ENCODE data around the gene NTMT2.

Gene NTMT2

DNA sequence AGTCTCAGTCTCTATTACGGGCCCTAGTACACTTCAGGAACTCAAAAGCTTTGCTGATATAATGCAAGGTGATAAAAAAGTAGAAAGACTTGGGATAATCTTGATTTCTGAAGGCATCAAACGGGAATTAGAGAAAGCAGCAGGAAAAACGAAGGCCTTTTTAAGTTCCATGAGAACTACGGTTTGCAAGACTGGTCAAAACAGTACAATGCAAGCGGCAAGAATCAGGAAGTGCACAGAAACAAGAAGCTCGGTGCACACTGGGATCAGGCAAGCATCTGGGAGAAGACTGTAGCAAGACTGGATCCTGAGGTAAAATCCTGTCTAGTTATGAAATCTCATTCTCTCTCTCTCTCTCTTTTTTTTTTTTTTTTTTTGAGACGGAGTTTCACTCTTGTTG lies 28.6 kb downstream of the NTMT2 start:
- TF ChIP-seq, protein P1, sequence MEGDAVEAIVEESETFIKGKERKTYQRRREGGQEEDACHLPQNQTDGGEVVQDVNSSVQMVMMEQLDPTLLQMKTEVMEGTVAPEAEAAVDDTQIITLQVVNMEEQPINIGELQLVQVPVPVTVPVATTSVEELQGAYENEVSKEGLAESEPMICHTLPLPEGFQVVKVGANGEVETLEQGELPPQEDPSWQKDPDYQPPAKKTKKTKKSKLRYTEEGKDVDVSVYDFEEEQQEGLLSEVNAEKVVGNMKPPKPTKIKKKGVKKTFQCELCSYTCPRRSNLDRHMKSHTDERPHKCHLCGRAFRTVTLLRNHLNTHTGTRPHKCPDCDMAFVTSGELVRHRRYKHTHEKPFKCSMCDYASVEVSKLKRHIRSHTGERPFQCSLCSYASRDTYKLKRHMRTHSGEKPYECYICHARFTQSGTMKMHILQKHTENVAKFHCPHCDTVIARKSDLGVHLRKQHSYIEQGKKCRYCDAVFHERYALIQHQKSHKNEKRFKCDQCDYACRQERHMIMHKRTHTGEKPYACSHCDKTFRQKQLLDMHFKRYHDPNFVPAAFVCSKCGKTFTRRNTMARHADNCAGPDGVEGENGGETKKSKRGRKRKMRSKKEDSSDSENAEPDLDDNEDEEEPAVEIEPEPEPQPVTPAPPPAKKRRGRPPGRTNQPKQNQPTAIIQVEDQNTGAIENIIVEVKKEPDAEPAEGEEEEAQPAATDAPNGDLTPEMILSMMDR (IDR thresholded peaks at IDR 0.05; ENCODE audit: extremely low read depth, missing control alignments) = no peak
- no peak for DNase-seq (ENCODE audit: low spot score)

DNA sequence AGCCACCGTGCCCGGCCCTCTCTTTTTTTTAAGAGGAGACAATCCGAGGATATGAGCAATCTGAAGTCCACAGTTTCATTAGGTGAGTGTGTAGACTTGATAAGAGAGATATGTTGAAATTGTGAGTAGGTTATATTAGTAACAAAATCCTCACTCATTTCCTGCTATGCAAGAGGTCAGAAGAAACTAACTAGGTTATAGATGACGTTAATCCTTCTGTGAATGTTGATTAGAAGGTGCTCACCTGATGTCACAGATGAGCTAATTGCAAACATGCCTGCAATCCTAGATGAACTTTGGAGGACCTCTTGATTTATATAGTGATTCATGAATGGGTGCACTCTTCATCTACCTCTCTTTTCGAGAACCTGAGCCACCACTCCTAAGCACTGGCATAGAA lies 29.3 kb downstream of the NTMT2 start:
- no peak for DNase-seq (ENCODE audit: low spot score)
- TF ChIP-seq, protein P1 (IDR thresholded peaks at IDR 0.05; ENCODE audit: extremely low read depth, missing control alignments) = no peak

DNA sequence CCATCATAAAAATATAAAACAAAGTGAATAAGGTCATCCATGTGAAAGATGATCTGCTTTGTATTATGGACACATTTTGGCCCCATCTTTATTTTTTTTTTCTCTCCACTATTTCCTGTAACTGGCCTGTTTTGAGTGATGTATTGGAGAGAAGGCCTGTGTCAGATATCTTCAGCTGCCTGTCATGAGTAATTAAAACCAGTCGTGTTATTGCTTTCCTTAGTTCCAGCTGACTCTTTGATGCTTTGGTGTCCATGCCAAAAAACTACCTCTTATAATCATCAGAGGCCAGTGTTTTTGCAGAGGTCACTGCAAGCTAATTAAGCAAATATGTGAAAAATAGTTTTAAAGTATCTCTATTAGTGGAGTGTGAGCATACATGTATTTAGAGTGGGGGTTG lies 29.7 kb downstream of the NTMT2 start:
- TF ChIP-seq, protein P1 (IDR thresholded peaks at IDR 0.05; ENCODE audit: extremely low read depth, missing control alignments) = no peak
- DNase-seq (ENCODE audit: low spot score) = no peak

DNA sequence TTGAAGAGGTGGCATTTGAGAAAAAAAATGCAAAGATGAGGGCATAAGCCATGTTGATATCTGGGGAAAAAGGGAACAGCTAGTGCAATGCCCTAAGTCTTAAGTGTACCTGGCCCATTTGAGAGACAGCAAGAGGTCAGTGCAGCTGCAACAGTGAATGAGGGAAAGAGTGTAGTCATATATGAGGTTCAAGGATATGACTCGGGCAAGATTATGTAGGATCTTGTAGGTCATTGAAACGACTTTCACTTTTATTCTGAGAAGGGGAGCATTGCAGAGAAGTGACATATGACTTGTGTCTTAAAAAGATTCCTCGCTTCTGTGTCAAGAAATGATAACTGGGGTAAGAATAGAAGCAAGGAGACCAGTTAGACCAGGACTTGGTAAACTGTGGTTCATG lies 31.0 kb downstream of the NTMT2 start:
- DNase-seq (ENCODE audit: low spot score) = no peak
- TF ChIP-seq, protein P1 (IDR thresholded peaks at IDR 0.05; ENCODE audit: extremely low read depth, missing control alignments) = no peak

DNA sequence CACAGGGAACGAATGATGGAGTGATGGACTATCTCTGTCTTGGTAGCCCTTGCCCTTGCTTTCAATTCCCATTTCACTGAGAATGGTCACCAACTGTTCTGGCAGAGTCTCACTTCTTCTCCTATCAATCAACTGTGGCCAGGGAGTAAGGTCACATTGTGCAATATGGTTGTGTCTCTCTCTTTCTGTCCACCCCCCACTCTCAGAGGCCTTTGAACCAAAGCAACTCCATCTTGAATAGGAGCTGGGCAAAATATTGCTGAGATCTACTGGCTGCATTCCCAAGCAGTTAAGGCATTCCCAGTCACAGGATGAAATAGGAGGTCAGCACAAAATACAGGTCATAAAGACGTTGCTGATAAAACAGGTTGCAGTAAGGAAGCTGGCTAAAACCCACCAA lies 36.7 kb downstream of the NTMT2 start:
- TF ChIP-seq, protein P1 (IDR thresholded peaks at IDR 0.05; ENCODE audit: extremely low read depth, missing control alignments) = no peak
- no peak for DNase-seq (ENCODE audit: low spot score)

DNA sequence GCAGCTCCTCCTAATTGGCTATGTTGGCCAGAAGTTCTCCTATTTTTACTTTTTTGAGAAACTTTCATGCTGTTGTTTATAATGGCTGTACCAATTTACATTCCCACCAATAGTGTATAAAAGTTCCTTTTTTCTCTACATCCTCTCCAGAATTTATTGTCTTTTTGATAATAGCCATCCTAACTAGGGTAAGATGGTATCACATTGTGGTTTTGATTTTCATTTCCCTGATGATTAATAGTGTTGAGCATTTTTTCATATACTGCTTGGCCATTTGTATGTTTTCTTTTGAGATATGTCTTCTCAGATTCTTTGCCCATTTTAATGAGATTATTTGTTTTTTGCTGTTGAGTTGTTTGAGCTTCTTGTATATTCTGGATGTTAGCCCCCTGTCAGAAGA lies 46.8 kb downstream of the NTMT2 start:
- DNase-seq (ENCODE audit: low spot score) = no peak
- TF ChIP-seq, protein P1 (IDR thresholded peaks at IDR 0.05; ENCODE audit: extremely low read depth, missing control alignments) = no peak

DNA sequence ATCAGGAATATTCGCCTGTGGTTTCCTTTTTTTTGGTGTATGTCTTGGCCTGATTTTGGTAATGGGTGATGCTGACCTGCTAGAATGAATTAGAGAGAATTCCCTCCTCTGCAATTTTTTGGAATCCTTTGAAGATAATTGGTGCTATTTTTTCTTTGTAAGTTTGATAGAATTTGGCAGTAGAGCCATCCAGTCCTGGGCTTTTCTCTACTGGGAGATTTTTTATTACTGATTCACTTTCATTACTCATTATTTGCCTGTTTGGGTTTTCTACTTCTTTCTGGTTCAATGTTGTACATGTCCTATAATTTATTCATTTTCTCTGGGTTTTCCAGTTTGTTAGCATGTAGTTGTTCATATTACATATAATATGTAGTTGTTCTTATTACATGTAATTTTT lies 48.7 kb downstream of the NTMT2 start:
- TF ChIP-seq, protein P1 (IDR thresholded peaks at IDR 0.05; ENCODE audit: extremely low read depth, missing control alignments) = no peak
- no peak for DNase-seq (ENCODE audit: low spot score)

All from GM20000 (cell line).